ENCODE data around the gene NECTIN3.

NECTIN3 gene

DNA sequence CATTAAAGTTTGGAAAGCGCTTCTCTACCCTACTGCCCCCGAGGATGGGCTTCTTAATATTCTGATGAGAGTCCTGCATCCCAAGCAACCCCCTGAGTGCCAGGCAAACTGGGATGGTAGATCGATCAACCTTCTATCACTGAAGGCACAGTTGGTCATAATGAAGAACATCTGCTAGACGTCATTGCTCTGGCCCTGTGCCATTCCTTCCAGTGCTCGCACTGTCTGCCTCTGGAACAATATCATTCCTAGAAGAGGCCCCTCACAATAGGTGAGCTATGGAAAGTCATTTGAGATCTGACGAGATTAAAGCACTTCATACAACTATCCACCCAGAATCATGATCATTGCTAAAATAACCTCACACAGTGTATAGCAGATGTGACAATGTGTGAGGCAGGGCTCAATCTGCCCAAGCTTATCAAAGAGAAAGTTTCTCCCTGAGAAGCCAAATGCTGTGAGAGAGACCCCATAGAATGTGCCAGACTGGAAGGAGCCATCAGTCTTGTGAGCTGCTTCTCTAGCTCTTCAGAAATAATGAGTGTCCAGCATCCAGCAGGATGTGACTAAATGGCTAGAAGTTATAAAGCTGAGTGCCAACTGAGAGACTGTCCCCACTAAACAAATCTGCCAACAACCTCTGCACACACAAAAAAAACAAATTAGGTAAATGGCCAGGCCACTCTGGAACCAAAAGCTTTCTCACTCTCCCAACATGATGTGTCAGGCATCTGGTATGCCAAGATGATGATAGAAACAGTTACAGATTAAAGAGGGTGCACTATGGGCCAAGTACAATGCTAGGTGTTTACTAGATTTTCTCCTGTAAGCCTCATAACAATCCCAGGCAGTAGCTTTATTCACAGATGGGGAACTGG, 165.5 kb downstream of the NECTIN3 start:
- peak; percentile 25 for DNase-seq
- TF ChIP-seq, protein P1, sequence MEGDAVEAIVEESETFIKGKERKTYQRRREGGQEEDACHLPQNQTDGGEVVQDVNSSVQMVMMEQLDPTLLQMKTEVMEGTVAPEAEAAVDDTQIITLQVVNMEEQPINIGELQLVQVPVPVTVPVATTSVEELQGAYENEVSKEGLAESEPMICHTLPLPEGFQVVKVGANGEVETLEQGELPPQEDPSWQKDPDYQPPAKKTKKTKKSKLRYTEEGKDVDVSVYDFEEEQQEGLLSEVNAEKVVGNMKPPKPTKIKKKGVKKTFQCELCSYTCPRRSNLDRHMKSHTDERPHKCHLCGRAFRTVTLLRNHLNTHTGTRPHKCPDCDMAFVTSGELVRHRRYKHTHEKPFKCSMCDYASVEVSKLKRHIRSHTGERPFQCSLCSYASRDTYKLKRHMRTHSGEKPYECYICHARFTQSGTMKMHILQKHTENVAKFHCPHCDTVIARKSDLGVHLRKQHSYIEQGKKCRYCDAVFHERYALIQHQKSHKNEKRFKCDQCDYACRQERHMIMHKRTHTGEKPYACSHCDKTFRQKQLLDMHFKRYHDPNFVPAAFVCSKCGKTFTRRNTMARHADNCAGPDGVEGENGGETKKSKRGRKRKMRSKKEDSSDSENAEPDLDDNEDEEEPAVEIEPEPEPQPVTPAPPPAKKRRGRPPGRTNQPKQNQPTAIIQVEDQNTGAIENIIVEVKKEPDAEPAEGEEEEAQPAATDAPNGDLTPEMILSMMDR (IDR thresholded peaks at IDR 0.05; ENCODE audit: low read depth, low read length, missing control alignments) = no peak
- no peaks in the 10 kb centered on the region for H3K36me3 ChIP-seq (replicated peaks)
- H3K4me3 ChIP-seq (ENCODE audit: low read depth, low read length) = no peak overlapping the region
- H3K27me3 ChIP-seq (replicated peaks) = no peaks in the 10 kb centered on the region
- H3K27ac ChIP-seq = no peak overlapping the region
- in situ Hi-C loops (cut with HindIII; ENCODE audit: low pct_ligation_motif_present, low sequenced_read_pairs) = no loop called here

DNA sequence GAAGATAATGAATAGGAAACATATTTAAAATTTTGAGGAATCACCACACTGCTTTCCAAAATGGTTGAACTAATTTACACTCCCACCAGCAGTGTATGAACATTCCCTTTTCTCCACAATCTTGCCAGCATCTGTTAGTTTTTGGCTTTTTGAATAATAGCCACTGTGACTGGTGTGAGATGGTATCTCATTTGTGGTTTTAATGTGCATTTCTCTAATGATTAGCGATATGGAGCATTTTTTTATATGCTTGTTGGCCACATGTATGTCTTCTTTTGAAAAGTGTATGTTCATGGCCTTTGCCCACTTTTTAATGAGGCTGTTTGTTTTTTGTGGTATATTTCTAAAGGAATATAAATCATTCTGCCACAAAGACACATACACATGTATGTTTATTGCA, 166.3 kb downstream of the NECTIN3 start:
- H3K27me3 ChIP-seq (replicated peaks) = no peaks in the 10 kb centered on the region
- in situ Hi-C loops (cut with HindIII; ENCODE audit: low pct_ligation_motif_present, low sequenced_read_pairs) = no loop called here
- no peak overlapping the region for H3K4me3 ChIP-seq (ENCODE audit: low read depth, low read length)
- no peak for DNase-seq
- TF ChIP-seq, protein P1 (IDR thresholded peaks at IDR 0.05; ENCODE audit: low read depth, low read length, missing control alignments) = no peak
- no peaks in the 10 kb centered on the region for H3K36me3 ChIP-seq (replicated peaks)
- H3K27ac ChIP-seq = no peak overlapping the region

DNA sequence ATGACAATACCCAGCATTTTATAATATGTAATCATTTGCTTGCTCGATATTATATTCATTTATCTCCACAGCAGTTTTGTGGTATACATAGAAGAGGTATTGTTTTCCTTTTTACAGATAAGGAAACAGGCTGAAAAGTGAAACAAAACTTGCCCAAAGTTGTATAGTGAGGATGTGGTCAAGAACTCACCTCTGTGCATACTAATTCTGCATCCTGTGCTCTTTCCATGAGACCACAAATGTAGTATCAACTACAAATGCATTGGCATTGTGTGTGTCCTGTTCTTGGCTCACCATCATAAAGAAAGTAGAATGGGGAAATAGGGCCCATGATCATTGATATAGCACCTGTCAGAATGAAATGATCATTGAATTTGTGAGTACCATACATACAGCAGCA, 167.3 kb downstream of the NECTIN3 start:
- no peak overlapping the region for H3K27ac ChIP-seq
- in situ Hi-C loops (cut with HindIII; ENCODE audit: low pct_ligation_motif_present, low sequenced_read_pairs) = no loop called here
- DNase-seq = no peak
- H3K27me3 ChIP-seq (replicated peaks) = no peaks in the 10 kb centered on the region
- H3K4me3 ChIP-seq (ENCODE audit: low read depth, low read length) = no peak overlapping the region
- TF ChIP-seq, protein P1 (IDR thresholded peaks at IDR 0.05; ENCODE audit: low read depth, low read length, missing control alignments) = no peak
- H3K36me3 ChIP-seq (replicated peaks) = no peaks in the 10 kb centered on the region

DNA sequence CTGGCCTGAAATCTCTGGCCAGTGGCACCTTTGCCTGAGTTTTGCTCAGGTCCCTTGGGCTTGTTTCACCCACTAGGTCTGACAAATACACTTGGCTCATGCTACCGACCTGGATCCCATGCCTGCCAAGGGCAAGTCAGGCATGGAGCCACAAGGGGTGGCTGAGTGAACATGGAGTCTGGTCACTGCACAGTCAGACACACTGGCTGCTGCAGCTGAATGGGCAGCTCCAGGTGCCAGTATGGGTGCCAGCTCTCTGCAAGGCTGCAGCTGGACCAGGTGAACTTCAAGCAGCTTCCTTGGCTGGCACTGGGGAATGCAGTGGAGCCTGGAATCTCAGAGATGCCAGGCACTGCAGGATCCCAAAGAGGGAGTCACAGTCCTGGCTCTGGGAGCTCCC, 170.3 kb downstream of the NECTIN3 start:
- TF ChIP-seq, protein P1 (IDR thresholded peaks at IDR 0.05; ENCODE audit: low read depth, low read length, missing control alignments) = no peak
- H3K27me3 ChIP-seq (replicated peaks) = no peaks in the 10 kb centered on the region
- no peaks in the 10 kb centered on the region for H3K36me3 ChIP-seq (replicated peaks)
- DNase-seq = no peak
- no peak overlapping the region for H3K4me3 ChIP-seq (ENCODE audit: low read depth, low read length)
- H3K27ac ChIP-seq = no peak overlapping the region
- in situ Hi-C loops (cut with HindIII; ENCODE audit: low pct_ligation_motif_present, low sequenced_read_pairs) = no loop called here

All from brain microvascular endothelial cell (primary cell).